ENCODE data around the gene AUH. TPM values are rescaled to one million over a fixed set of nuclear protein-coding genes. Genes with fewer than 3 reads are reported as not detected.

AUH gene
- total RNA-seq, 1 experiment from 2014 or later = 14.1 TPM

DNA sequence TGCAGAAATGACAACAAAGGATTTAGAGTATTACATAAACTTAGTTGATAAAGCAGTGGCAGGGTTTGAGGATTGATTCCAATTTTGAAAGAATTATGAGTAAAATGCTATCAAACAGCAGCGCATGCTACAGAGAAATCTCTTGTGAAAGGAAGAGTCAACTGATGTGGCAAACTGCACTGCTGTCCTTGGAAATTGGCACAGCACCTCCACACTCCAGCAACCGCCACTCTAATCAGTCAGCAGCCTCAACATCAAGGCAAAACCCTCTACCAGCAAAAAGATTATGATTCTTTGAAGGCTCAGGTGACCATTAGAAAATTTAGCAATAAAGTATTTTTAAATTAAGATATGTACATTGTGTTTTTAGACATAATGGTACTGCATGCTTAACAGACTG is 66.4 kb downstream of the AUH start:
- no peak for DNase-seq (ENCODE audit: low spot score)

DNA sequence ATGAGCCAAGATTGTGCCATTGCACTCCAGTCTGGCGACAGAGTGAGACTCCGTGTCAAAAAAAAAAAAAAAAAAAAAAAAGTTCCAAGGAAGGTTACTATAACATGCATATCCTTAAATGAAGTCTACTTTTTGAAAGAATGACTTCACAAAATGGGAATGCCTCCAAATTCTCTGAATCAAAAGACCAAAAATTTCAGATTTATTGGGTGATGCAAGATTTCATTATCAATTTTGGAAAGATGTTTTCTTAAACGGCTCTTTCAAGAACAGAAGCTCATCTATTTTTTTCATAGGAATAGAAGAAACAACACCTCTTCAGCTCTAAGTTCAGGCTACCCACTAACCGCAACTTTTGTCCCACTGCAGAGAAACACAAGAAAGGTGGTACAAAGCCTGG is 69.9 kb downstream of the AUH start:
- no peak for DNase-seq (ENCODE audit: low spot score)

DNA sequence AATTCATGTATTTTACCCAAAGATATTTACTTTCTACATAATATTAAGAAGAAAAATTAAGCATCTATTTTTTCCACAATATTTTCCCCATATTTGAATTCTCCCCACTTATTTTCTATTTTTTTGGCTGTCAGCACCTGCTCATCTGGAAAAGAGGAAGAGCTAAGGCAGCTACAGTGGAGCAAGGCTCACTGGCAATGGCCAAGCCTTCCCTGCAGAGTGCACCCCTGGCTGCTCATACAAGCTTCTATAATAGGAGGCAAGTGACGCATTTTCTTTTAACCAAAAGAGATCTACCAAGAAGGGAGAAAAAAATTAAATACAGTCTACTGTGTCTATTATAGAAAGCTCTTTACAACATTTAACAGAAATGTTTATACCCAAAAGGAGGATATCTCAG is 72.5 kb downstream of the AUH start:
- DNase-seq (ENCODE audit: low spot score) = no peak

DNA sequence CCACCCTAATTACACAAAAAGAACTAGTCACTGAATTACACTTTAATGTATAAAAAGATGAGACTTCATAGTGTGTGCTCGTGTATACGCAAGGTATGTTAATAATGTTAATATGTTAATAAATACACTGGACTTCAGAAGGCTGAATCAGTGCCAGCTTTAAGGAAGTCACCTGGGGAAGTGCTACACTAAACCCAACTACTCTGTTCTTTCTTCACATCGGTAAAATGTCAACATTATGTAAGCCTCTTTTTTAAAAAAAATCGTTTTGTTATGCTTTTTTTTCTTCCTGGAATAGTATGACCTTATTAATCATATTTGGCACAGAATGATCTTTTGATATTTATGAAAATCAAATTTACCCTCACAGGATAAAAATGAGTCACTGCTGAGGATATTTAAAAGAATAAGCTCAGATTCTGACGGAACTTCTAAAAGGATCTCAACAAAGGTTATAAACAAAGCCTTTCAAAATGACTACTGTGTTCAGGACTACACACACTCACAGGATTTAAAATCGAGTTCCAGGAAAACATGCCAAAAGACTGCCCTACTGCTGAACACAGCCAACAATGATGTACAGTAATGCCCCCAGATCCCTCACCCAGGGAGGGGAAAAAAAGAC is 75.9 kb downstream of the AUH start:
- DNase-seq (ENCODE audit: low spot score) = no peak

DNA sequence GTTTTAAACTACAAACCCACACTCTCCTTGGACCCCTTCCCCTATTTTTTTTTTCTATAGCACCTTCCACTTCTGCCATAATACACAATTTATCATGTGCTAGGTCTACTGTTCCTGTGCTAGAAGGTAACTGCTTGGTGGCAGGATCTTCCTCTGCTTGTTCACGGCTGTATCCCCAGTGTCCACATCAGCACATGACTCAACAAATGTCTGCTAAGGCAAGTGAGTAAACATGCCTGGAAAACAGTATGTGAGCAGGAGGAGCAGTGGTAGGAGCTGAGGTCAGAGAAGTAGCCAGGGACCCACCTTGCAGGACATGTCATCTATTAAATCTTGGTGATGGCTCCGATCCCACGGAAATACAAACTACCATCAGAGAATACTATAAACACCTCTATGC is 79.4 kb downstream of the AUH start:
- DNase-seq (ENCODE audit: low spot score) = no peak

DNA sequence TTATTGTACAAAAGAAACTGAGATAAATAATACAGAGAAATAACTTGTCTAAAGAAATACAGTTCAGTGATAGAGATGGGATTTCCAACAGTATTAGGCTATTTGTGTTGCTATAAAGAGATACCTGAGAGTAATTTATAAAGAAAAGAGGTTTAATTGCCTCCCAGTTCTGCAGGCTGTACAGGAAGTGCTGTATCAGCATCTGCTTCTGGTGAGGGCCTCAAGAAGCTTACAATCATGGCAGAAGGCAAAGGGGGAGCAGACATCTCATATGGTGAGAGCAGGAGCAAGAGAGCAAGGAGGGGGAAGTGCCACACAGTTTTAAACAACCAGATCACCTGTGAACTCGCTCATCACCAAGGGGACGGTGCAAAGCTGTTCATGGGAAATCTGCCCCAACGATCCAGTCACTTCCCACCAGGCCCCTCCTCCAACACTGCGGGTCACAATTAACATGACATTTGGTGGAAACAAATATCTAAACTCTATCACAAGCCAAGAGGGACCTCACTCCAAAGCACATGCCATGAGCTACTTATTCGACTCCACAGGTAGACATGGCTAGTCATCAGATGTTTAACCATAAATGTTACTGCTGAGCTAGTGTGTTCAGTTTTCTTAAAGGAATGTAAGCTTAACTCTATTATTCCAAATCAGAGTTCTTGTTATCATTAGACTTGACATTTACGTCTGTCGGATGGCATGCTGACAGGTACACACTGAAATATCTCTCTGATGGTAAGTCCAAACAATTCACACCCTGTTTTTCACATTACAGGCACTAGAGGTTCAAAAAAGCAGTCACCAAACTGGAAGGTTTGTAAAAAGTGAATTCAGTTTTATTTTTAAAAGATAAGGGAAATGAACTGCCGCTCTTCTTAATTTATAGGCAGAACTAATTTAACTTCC is 82.2 kb downstream of the AUH start:
- DNase-seq (ENCODE audit: low spot score) = no peak

DNA sequence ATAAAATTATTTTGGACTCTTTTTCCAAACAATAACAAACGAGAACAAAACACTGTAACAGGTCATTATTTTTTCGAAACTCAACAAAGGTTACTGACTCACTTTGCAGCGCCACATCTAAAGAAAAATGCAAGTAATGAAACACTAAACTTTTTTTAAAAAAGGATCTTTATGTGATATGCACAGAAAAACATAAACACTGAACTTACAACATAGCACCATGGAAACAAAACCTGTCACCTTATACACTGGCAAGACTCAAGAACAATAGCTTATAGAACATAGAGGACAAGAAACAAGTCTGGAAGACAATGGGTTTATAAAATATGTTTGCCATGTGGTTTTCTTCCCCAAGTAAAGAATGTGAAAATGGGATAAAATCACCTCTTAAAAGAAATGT is 85.2 kb downstream of the AUH start:
- no peak for DNase-seq (ENCODE audit: low spot score)

DNA sequence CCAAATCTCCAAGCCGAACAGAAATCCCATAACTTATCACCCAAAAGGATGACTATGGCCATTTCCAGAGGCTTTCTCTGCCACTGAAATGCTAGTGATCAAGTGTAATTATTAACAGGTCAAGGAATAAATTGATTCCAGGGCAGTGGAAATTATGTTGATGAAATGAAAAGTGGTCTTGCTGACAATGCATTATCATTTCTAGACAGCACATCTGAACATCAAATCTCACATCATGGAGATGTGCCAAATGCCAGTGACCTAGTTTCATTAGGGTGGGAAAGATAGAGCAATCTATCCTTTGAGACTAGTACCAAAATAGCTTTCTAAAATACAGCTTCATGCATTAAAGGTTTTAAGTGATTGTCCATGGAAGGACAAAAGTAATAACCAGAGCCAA is 86.1 kb downstream of the AUH start:
- no peak for DNase-seq (ENCODE audit: low spot score)

DNA sequence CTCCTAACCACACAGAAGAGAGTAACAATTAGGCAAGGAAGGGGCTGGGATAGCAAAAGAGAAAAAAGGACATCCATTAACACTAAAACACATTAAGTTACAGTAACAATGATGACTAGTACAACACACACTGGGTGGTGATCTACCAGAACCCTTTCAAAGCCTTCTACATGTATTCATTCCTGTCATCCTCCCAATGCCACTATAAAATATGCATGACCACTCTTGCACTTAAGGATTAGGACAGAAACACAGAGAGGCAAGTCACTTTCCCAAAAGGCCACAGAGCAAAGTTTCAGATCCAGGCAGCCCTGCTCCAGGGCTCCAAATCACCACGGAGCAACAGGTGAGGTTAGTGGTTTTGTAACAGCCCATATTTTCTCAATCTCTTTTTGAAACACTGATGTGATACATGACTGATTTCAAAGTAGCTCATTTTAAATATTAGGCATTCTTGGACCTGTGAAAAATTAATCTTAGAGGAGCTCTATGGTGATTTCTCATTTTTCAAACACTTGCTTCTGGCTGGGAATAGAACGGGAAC is 86.7 kb downstream of the AUH start:
- no peak for DNase-seq (ENCODE audit: low spot score)

DNA sequence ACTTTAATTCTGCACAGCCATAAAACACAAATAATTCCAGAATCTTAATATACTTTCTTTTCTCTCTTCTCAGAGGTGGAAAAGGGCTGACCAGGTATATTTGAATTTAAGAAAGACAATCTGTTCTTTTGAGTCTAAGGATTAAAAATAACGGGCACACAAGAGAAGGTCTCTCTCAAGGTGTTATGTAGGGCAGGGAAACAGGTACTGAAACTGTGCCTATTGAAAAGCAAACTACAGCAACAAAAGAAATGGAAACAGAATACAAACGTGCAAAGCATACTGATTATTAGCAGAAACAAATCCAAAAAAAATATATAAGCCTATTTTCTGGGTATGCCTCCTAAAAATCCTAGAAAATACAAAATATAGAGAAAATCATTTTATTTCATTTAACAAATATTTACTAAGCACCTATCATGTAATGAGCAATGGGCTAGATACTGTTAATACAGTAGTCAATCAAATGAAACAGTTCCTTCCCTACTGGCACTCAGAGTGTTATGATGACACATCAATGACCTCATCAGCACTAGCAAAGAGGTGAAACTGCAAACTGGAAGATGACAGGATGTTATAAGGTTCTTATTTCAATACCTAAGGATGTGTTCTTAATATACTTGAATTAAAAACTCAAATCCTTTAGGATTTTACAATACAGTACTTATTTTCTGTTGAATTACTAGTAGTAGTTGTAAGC is 87.7 kb downstream of the AUH start:
- DNase-seq (ENCODE audit: low spot score) = peak; percentile 62

DNA sequence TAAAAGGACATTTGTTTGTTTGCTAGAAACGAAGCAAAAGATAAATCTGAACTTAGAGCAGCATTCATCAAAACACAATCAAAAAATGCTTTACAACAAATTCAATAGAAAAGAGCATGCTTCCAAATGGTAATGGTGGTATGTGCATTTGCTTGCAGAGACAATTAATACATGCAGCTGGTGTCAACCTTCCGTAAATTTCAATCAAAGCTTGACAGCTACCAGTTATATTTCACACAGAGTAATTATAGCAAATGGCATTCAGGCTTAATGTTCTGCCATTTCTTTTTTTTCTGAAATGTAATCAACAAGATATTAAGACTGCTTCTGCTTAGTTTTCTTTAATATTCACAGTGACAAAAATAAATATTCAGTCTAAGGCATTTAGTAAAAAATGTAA is 90.6 kb downstream of the AUH start:
- DNase-seq (ENCODE audit: low spot score) = no peak

DNA sequence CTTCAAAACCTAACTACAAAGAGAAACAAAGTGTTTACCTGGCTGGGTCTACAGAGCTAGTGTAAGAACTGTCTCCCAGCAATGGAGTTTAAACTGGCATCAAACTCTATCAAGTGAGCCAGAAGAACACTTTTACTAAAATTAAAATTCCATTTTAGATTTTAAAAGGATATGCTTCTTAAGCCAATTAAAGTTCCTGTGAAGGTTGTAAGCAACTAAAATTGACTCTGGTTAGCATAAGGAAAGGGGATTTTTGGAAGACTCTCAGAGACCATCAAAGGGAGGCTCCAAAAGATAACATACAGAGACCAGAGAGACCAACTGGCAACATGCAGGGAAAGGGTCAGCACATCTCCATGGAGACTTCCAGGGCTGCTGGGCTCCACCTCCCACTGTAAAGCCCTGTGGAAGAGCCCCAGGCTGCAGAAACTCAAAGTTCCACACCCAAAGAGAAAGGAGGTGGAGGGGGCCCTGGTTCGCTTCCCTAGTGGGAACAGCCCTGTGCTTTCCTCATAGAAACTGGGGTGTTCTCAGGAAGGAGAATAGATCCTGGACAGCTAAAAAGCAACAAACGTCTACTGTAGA is 91.7 kb downstream of the AUH start:
- no peak for DNase-seq (ENCODE audit: low spot score)

DNA sequence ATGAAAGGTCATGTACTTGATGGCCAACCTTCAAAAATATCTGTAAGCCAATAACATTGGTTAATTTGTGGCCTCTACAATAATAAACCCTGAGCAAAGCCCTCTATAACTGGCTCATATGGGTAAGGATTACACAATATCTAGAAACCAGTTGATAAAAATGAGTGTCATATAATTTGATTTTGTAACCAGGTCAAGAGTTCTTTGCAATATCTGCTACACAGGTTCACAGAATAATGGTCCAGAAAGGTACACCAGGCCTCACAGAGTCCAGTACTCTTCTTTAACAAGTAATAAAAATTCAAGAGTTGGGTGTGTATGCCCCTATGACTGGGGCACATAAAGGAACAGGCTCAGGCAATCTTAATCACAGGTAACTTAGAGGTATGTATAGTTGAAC is 95.3 kb downstream of the AUH start:
- DNase-seq (ENCODE audit: low spot score) = no peak

DNA sequence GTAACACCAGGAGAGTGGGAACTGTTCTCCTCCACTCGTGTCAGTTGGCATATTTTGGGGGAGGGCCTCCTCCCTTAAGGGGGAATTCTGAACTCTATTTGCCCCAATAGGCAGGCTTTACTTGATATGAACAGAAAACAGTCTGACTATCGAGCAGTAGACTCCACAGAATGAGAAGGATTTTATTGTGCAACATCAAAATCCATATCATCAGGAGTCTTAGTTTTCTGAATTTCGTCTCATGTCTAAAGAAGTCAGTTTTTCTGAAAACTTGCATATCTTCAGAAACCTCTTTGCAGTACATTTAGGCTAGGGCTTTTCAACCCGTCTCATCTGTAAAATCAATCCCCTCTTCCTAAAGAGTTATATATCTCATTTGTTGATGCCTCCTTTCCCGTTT is 96.2 kb downstream of the AUH start:
- DNase-seq (ENCODE audit: low spot score) = no peak

DNA sequence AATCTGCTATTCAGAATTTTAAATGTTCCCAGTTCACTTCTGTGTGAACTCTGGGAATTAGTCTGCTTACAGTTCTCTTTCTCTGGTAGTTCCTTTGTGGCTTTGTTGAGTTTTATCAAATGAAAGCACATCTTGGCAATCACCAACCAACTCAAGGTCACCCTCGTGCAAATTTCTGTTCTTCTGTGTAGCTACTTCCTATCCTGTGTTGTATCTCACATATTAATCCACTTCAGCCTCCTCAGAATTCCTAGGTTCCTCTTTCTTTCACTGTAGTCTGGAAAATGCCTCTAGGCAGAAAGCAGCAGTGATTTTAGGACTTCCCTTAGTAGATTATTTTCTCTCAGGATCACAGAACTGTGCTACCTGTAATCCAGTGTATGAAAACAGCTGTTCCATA is 100.3 kb downstream of the AUH start:
- DNase-seq (ENCODE audit: low spot score) = no peak

DNA sequence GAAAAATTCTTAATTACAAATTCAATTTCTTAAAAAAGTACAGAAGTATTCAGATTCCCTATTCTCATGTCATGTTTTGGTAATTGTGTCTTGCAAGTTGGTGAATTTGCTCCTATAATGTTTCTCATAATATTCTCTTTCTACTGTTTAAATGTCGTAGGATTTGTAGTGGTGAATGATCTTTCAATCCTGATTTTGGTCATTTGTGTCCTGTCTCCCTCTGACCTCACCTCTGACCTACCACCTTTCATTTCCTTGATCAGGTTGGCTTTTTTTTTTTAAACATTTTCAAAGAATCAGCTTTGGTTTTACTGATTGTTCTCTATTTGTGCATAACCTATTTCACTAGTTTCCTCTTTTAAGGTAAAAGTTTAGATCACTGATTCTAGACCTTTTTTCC is 102.6 kb downstream of the AUH start:
- no peak for DNase-seq (ENCODE audit: low spot score)

DNA sequence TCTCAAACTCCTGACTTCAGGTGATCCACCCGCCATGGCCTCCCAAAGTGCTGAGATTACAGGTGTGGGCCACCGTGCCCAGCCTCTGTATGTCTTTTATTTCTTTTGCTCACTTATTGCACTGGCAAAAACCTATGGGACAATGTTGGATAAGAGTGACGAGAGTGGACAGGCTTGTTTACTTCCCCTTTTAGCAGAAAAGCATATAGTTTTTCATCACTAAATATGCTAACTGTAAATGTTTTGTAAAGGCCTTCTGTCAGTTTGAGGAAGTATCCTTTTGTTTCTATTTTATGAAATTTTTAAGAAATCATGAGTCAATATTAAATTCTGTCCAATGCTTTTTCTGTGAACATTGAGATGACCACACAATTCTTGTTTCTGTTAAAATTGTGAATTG is 103.3 kb downstream of the AUH start:
- DNase-seq (ENCODE audit: low spot score) = no peak

DNA sequence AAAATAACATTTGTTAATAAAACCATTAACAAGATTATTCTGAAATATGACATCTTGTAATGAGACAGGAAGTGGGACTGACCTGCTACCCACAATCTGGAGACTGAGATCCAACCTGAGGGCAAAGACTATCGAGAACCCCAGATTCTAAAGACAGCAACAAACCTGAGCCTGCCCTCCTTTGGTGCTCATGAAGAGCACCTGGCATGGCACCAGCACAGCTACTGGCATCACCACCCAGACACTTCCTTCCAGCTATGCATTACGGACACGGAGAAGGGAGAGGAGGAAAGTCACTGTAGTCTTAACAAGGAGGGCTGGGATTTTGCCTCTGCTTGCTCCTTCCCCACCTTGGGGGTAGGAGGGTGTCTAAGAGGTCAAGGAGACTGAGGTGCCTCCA is 105.5 kb downstream of the AUH start:
- no peak for DNase-seq (ENCODE audit: low spot score)

DNA sequence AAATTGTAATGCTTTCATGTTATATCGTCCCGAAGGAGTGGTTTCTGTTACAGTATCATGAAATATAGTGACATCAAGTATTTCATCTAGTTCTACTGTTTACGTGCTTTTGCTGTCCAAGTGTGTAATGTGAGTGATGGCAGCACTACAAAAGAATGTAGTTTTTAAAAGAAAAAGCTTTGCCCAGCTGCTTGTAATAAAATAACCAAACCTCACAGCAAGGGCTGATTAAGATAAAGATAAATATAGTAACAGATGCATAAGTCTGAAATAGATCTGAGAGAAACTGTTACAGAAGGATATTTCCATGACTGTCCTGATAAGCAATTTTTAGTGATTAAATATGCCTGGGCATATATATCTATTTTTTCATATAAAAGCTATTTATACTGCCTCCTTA is 106.4 kb downstream of the AUH start:
- peak; percentile 11 for DNase-seq (ENCODE audit: low spot score)

DNA sequence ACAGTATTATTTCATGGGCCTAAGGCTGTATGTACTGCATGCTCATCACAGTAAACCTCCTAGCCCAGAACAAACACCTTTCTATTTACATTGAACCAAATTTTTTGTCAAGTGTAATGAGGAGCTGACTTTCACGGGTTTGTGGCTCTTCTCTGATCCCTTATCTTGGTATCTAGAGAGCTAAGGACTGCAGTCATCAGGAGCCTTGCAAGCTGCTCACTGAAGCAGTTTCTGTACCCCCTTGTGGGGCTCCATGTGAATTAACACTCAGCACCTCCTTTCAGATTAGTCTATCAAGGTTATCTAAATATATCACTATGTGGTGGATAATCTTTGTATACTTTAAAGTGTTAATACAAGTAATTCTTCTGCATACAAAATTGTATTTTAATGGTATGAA is 108.2 kb downstream of the AUH start:
- peak; percentile 10 for DNase-seq (ENCODE audit: low spot score)

DNA sequence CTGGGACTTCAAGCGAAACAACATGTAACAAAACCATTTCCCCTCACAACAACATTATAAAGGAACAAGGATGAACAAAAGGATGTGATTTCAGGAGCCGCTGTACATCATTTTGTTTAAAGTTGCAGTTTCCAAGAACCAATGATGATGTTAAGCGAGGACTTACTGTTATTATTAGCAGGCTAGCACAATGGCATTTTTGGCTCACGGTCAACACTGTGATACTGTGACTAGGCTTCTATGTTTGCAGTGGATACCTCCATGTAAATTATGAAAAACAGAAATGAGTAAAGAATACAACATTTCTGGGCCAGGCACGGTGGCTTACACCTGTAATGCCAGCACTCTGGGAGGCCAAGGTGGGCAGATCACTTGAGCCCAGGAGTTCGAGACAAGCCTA is 113.0 kb downstream of the AUH start:
- DNase-seq (ENCODE audit: low spot score) = no peak

DNA sequence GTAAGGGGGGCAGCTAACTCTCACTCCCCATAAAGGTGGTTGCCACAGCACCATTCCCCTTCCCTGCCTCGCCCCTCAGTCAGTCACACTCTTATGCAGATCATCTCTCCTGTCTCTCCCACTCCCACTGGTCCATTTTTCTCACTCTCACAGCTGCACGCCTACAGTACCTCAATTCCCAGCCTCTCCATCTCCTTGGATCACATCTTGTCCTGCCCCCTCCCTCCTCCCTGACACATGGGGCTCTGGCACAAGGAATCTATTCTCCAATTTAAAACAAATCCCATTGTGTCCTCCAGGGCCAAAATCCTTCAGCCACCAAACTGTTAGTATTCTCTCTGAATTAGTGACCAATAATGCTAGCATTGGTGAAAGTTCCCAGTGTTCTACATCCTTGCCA is 114.4 kb downstream of the AUH start:
- DNase-seq (ENCODE audit: low spot score) = no peak

All from A172 (cell line).